Loucy (cell line): Measurements from ENCODE around the gene P2RX4.

Experiments
- H2AFZ ChIP-seq: fragments of 200-600 bp; sonication (generic); 2 replicates; pipeline ENCODE4 v1.6.0; 2016; ENCODE audit warnings: antibody characterized with exemption, mild to moderate bottlenecking, low read length, moderate library complexity
- H3F3A ChIP-seq: fragments of 200-600 bp; 2 replicates; pipeline ENCODE4 v1.6.0; 2016; ENCODE audit warnings: antibody characterized with exemption, low read depth, mild to moderate bottlenecking
- H3K27me3 ChIP-seq: fragments of 200-600 bp; sonication (generic); 2 replicates; pipeline ENCODE4 v1.6.1; 2014; ENCODE audit warnings: low read length, mild to moderate bottlenecking; ENCODE audit not compliant: insufficient read depth, poor library complexity, severe bottlenecking
- H3K36me3 ChIP-seq: fragments of 200-600 bp; sonication (generic); 2 replicates; pipeline ENCODE4 v1.6.1; 2016; ENCODE audit warnings: low read length; ENCODE audit not compliant: insufficient read depth
- H3K4me1 ChIP-seq: fragments of 200-600 bp; sonication (generic); 2 replicates; pipeline ENCODE4 v1.5.1; 2014; ENCODE audit warnings: low read length, mild to moderate bottlenecking; ENCODE audit not compliant: insufficient read depth, poor library complexity, severe bottlenecking
- H3K4me2 ChIP-seq: fragments of 200-600 bp; sonication (generic); 2 replicates; pipeline ENCODE4 v1.6.0; 2014; ENCODE audit warnings: antibody characterized with exemption, low read length, low read depth, mild to moderate bottlenecking; ENCODE audit not compliant: poor library complexity, severe bottlenecking
- H3K4me3 ChIP-seq: fragments of 200-600 bp; sonication (generic); 2 replicates; pipeline ENCODE4 v1.5.1; 2014; ENCODE audit warnings: low read length, mild to moderate bottlenecking, mixed read lengths; ENCODE audit not compliant: poor library complexity, severe bottlenecking
- H3K79me2 ChIP-seq: fragments of 200-600 bp; sonication (generic); 2 replicates; pipeline ENCODE4 v1.6.1; 2014; ENCODE audit warnings: low read length; ENCODE audit not compliant: insufficient read depth
- H3K9ac ChIP-seq: fragments of 200-600 bp; sonication (generic); 2 replicates; pipeline ENCODE4 v1.6.0; 2014; ENCODE audit warnings: mild to moderate bottlenecking, low read depth, low read length, moderate library complexity; ENCODE audit not compliant: poor library complexity, severe bottlenecking
- H3K9me2 ChIP-seq: fragments of 200-600 bp; sonication (generic); replicated peaks from 2 replicates; pipeline ENCODE4 v1.6.1; 2016; ENCODE audit warnings: low read depth, low read length, mixed read lengths
- H3K9me3 ChIP-seq: fragments of 200-600 bp; sonication (generic); 2 replicates; pipeline ENCODE4 v1.6.1; 2014; ENCODE audit warnings: mild to moderate bottlenecking, antibody characterized with exemption, low read length, low read depth; ENCODE audit not compliant: insufficient read depth
- H4K20me1 ChIP-seq: fragments of 200-600 bp; sonication (generic); 2 replicates; pipeline ENCODE4 v1.6.0; 2014; ENCODE audit warnings: antibody characterized with exemption, low read length, mild to moderate bottlenecking; ENCODE audit not compliant: insufficient read depth, poor library complexity, severe bottlenecking
- EZH2phosphoT487 ChIP-seq: fragments of 200-600 bp; IDR thresholded peaks from 2 replicates; pipeline ENCODE4 v1.6.1; 2018; ENCODE audit warnings: antibody characterized with exemption, mild to moderate bottlenecking, moderate library complexity, borderline replicate concordance
- TF ChIP-seq, protein P1 (sequence below): fragments of 200-600 bp; sonication (generic); conservative IDR thresholded peaks from 2 replicates; pipeline ENCODE4 v1.5.1; 2014; ENCODE audit warnings: mild to moderate bottlenecking, antibody characterized with exemption, low read length

The P2RX4 gene

DNA sequence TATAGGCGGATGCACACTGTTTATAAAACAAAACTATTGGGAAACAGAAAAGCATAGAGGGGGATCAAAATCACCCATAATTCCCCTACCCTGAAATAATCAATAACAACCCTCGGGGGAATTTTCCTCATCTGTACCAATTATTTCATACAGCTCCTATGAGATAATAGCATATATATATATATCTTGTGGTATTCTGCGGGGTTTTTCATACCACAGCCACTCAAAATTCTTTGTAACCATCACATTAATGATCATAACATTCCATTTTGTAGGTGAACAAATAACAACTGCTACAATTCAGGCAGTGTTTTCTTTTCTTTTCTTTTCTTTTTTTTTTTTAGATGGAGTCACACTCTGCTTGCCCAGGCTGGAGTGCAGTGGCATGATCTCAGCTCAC lies 42.0 kb upstream of the P2RX4 start:
- Histone ChIP-seq H2AFZ (no peak overlapping the region), H3K4me2 (no peak overlapping the region), H3K9ac (no peak overlapping the region), H3K79me2 (no peaks in the 10 kb centered on the region), H4K20me1 (no peaks in the 10 kb centered on the region), H3K4me3 (no peak overlapping the region), H3K4me1 (no peaks in the 10 kb centered on the region), H3K9me2 (no peaks in the 10 kb centered on the region), H3K27me3 (no peaks in the 10 kb centered on the region), H3F3A (no peaks in the 10 kb centered on the region), H3K36me3 (no peaks in the 10 kb centered on the region), H3K9me3 (no peaks in the 10 kb centered on the region)
- TF ChIP-seq, protein P1, sequence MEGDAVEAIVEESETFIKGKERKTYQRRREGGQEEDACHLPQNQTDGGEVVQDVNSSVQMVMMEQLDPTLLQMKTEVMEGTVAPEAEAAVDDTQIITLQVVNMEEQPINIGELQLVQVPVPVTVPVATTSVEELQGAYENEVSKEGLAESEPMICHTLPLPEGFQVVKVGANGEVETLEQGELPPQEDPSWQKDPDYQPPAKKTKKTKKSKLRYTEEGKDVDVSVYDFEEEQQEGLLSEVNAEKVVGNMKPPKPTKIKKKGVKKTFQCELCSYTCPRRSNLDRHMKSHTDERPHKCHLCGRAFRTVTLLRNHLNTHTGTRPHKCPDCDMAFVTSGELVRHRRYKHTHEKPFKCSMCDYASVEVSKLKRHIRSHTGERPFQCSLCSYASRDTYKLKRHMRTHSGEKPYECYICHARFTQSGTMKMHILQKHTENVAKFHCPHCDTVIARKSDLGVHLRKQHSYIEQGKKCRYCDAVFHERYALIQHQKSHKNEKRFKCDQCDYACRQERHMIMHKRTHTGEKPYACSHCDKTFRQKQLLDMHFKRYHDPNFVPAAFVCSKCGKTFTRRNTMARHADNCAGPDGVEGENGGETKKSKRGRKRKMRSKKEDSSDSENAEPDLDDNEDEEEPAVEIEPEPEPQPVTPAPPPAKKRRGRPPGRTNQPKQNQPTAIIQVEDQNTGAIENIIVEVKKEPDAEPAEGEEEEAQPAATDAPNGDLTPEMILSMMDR, result no peak
- no peak for TF ChIP-seq EZH2phosphoT487

DNA sequence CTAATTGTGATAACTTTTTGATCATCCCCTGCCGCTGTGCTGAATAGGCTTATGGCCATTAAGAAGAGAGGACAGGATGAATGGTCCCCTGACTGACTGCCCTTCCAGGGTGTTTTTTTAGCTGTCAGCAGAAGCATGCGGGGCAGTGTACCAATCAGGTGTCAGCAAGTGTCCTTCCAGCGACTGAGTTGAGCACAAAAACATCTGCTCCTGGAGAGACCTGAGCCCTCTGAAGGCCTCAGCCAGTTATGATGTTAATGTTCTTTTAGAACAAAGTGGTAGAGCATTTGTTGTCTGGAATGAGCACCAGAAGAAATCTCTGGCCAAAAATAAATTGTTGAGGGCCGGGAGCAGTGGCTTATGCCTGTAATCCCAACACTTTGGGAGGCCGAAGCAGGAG lies 39.8 kb upstream of the P2RX4 start:
- no peaks in the 10 kb centered on the region for H3K79me2 ChIP-seq
- H3K27me3 ChIP-seq, result no peaks in the 10 kb centered on the region
- no peak overlapping the region for H2AFZ ChIP-seq
- TF ChIP-seq, protein P1, result no peak
- TF ChIP-seq EZH2phosphoT487, result no peak
- H3K9me3 ChIP-seq, result no peaks in the 10 kb centered on the region
- no peak overlapping the region for H3K4me2 ChIP-seq
- no peaks in the 10 kb centered on the region for H3K9me2 ChIP-seq
- H3K4me1 ChIP-seq, result no peaks in the 10 kb centered on the region
- no peak overlapping the region for H3K9ac ChIP-seq
- H4K20me1 ChIP-seq, result no peaks in the 10 kb centered on the region
- H3K36me3 ChIP-seq, result no peaks in the 10 kb centered on the region
- no peaks in the 10 kb centered on the region for H3F3A ChIP-seq
- no peak overlapping the region for H3K4me3 ChIP-seq

DNA sequence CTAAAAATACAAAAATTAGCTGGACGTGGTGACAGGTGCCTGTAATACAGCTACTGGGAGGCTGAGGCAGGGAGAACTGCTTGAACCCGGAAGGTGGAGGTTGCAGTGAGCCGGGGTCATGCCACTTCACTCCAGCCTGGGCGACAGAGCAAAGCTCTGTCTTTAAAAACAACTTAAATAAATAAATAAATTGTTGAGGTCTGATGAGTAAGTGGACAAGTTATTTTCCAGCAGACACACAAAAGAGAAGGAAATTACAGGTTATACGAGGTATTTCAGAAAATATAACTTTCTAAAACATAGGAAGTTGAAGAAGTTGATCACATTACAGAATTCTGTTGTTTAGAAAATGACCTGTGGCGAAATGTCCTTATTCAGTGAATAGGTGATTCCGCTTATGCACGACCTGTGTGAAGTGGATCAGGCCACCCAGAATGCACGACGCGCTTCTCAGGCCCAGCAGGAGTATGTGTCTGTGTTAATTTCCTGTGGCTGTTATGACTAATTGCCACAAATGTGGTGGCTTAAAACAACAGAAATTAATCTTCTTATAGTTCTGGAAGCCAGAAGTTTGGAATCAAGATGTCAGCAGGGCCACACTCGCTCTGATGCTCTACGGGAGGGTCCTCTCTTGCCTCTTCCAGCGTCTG lies 39.2 kb upstream of the P2RX4 start:
- Histone ChIP-seq H3K79me2 (no peaks in the 10 kb centered on the region), H3K4me1 (no peaks in the 10 kb centered on the region), H3K27me3 (no peaks in the 10 kb centered on the region), H4K20me1 (no peaks in the 10 kb centered on the region), H3F3A (no peaks in the 10 kb centered on the region), H3K9ac (no peak overlapping the region), H3K4me3 (no peak overlapping the region), H2AFZ (0 out of 2 replicates have a peak overlapping the region, but pooled peaks have one; percentile 8), H3K9me2 (no peaks in the 10 kb centered on the region), H3K9me3 (no peaks in the 10 kb centered on the region), H3K36me3 (no peaks in the 10 kb centered on the region), H3K4me2 (no peak overlapping the region)
- no peak for TF ChIP-seq EZH2phosphoT487
- TF ChIP-seq, protein P1, result no peak
